ENCODE measurements around the gene ZFX.

Gene ZFX

DNA sequence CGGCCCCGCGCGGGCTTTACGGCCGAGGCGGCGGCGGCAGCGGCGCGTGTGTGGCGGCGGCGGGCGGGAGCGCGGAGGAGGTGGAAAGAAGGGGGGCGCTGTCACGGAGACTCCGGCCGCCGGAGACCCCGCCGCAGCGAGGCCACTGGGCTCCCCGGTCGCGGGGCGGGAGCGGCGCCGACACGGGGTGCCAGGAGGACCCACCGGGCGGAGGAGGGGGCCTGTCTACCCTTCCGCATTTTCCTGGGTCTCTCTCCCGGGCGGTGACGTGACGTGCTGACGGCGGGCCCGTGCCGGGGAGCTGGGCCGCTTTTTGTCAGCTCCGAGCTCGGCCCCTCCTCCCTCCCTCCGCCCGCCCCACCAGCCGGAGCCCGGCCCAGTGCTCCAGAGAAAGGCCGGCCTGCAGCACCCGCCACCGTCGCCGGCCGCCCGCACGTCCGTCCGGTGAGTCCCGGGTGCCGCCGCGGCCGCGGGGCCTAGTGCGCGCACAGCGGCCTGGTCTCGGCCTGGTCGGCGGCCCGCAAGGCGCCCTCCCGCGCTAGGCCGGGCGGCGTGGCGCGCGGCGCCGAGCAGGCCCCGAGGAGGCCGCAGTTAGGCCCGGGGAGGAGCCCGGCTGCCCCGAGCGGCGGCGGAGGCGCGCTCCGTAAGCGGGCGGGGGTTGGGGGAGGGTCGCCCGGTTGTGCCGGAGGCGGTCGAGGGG lies at the start of gene ZFX:
ZFX (plus strand) TSS at position 379 of the 700 bp plus-strand sequence. CDS start 23,014 bp downstream, outside the sequence.
- H3K4me3 ChIP-seq (ENCODE audit: low read depth, low read length) = peak within 1 kb of the TSS; percentile 79
- TF ChIP-seq, protein P1, sequence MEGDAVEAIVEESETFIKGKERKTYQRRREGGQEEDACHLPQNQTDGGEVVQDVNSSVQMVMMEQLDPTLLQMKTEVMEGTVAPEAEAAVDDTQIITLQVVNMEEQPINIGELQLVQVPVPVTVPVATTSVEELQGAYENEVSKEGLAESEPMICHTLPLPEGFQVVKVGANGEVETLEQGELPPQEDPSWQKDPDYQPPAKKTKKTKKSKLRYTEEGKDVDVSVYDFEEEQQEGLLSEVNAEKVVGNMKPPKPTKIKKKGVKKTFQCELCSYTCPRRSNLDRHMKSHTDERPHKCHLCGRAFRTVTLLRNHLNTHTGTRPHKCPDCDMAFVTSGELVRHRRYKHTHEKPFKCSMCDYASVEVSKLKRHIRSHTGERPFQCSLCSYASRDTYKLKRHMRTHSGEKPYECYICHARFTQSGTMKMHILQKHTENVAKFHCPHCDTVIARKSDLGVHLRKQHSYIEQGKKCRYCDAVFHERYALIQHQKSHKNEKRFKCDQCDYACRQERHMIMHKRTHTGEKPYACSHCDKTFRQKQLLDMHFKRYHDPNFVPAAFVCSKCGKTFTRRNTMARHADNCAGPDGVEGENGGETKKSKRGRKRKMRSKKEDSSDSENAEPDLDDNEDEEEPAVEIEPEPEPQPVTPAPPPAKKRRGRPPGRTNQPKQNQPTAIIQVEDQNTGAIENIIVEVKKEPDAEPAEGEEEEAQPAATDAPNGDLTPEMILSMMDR (IDR thresholded peaks at IDR 0.05; ENCODE audit: low read depth, low read length) = no peak

DNA sequence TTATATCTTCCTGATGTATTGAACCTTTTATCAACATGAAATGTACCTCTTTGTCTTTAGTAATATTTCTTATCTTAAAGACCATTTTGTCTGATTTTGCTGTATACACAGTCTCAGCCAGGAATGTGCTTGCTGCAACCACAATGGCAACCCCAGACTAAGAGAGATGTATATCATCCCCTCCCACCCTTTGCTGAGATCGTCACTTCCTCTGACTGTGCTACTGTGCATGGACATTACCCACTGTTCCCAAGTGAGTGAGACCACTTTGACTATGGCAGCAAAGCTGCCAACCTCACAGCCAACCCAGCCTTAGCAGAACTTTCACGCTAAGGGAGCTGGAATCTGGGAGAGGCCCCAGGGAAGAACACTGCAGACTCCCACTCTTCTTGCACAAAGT lies 48.8 kb upstream of the ZFX start:
- TF ChIP-seq, protein P1 (IDR thresholded peaks at IDR 0.05; ENCODE audit: low read depth, low read length) = no peak
- H3K4me3 ChIP-seq (ENCODE audit: low read depth, low read length) = no peak overlapping the region

DNA sequence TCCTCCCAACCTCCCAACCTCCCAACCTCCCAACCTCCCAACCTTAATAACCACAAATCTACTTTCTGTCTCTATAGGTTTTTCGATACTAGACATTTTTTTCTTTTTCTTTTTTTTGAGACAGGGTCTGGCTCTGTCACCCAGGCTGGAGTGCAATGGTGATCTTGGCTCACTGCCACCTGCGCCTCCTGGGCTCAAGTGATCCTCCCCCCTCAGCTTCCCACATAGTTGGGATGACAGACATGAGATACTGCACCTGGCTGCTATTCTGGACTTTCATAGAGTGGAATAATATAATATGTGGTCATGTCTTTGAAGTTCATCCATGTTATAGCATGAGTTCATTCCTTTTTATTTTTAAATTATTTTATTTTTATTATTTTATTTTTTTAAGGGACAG lies 39.5 kb upstream of the ZFX start:
- TF ChIP-seq, protein P1 (IDR thresholded peaks at IDR 0.05; ENCODE audit: low read depth, low read length) = no peak
- H3K4me3 ChIP-seq (ENCODE audit: low read depth, low read length) = no peak overlapping the region

DNA sequence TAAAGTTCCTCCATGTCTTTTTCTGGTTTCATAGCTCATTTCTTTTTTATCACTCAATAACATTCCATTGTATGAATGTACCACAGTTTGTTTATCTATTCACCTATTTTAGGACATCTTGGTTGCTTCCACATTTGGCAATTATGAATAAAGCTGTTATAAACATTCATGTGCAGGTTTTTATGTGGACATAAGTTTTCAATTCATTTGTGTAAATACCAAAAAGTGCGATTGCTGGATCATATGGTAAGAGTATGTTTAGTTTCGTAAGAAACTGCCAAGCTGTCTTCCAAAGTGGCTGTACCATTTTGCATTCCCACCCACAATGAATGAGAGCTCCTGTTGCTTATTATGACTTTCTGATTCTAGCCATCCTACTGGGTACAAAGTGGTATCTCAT lies 36.3 kb upstream of the ZFX start:
- TF ChIP-seq, protein P1 (IDR thresholded peaks at IDR 0.05; ENCODE audit: low read depth, low read length) = no peak
- no peak overlapping the region for H3K4me3 ChIP-seq (ENCODE audit: low read depth, low read length)

DNA sequence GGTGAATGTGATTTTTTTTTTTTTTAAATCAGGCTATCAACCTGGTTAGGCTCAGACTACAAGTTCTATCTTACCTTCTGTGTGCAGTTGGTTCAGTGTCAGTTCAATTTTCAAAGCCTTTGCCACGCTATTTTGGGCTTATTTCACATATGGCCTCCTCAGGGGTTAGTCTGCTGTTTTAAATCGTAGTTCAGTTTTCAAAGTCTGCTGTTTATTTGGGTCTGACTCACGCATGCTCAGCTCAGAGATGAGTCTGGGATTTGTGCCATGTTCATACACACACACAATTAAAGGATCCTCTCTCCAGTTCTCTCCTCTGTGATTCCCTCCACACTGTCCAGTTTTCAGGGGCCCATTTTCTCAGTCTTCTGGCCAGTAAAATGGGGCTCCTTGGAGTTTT lies 32.3 kb upstream of the ZFX start:
- TF ChIP-seq, protein P1 (IDR thresholded peaks at IDR 0.05; ENCODE audit: low read depth, low read length) = no peak
- no peak overlapping the region for H3K4me3 ChIP-seq (ENCODE audit: low read depth, low read length)

DNA sequence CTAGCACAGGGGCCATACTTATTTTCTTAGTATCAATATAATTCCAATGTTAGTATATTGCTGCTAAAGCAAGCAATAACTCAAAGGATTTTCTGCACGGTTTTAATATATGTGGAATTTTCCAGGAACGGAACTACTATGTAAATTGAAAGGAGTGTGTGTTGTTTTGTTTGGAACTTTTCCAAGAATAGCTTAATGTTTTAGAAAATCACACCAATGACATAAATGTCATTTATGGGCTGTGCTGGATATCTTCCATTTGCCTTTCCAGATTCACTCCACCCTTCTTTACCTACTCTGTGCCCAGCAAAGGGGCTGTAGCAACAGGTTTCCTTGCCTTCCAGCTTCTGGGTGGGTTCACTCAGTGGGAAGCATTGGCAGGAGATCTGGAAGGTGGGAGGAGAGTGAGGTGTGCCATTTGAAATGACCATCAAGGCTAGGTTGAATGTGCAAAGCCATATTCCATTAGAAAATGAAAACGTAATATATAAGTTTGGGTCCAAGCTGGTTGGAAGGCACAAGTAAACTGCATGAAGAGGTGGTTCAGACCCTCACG lies 25.2 kb upstream of the ZFX start:
- TF ChIP-seq, protein P1 (IDR thresholded peaks at IDR 0.05; ENCODE audit: low read depth, low read length) = no peak
- no peak overlapping the region for H3K4me3 ChIP-seq (ENCODE audit: low read depth, low read length)

DNA sequence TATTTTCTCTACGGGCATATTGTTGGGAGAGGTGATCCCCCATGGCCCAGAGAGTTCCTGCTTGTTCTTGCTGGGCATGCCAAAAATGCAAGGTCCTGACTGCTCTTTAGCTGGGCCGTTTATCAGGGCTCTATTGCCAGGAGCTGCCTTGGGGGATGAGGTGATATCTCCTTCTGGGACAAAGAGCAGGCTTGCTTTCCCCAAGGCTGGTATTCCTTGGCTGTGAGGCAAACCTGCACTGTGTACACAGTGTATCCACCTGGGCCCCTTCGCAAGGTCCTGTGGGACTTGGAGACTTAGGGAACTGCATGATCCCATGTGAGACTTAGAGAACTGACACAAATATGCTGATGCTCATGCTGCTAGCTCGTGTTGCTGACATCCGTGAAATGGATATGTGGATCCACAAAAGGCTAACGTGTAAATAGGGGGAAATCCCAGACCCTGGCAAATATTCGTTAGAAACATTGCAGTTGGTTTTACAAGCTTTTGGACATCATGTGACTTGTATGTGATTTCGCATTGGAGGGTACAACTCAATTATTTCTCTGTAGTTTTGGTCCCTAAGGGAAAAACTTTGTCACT lies 24.4 kb upstream of the ZFX start:
- no peak overlapping the region for H3K4me3 ChIP-seq (ENCODE audit: low read depth, low read length)
- TF ChIP-seq, protein P1 (IDR thresholded peaks at IDR 0.05; ENCODE audit: low read depth, low read length) = no peak
